GM10266 (cell line): Measurements from ENCODE around the gene CADPS.

Experiments
- DNase-seq: peaks from one replicate; pipeline ENCODE4 v3.0.0; 2012; ENCODE audit errors: extremely low spot score
- CTCF ChIP-seq: IDR thresholded peaks from 2 replicates; pipeline ENCODE4 v1.5.1; 2012; ENCODE audit warnings: mild to moderate bottlenecking, low read depth; ENCODE audit not compliant: control insufficient read depth, insufficient read depth; ENCODE audit errors: missing control alignments

The CADPS gene

GRCh38 chr3:62824965-62825592 is 50.1 kb downstream of the CADPS start:
- no peak for DNase-seq
- TF ChIP-seq CTCF = no peak

GRCh38 chr3:62823461-62824050 is 51.7 kb downstream of the CADPS start:
- no peak for DNase-seq
- TF ChIP-seq CTCF = no peak

GRCh38 chr3:62822905-62823304 is 52.3 kb downstream of the CADPS start:
- no peak for TF ChIP-seq CTCF
- DNase-seq = no peak

- TF ChIP-seq CTCF = no peak
- DNase-seq = no peak
Observed at GRCh38 chr3:62818347-62818746, 56.9 kb downstream of the CADPS start.

GRCh38 chr3:62817678-62818077 is 57.5 kb downstream of the CADPS start:
- no peak for DNase-seq
- TF ChIP-seq CTCF = no peak

- DNase-seq = no peak
- no peak for TF ChIP-seq CTCF
Observed at GRCh38 chr3:62815981-62816380, 59.2 kb downstream of the CADPS start.

GRCh38 chr3:62812631-62813030 is 62.6 kb downstream of the CADPS start:
- DNase-seq = no peak
- no peak for TF ChIP-seq CTCF
